CD14-positive monocyte (primary cell): ENCODE results near the gene TRIM9. TPM values are rescaled to one million over a fixed set of nuclear protein-coding genes. Genes with fewer than 3 reads are reported as not detected.

Experiments used
- DNase-seq, 3 donors: peaks; one replicate each; pipeline ENCODE4 v3.0.0-alpha.2; 2011 to 2022
- H2AFZ ChIP-seq: 2 replicates; pipeline ENCODE4 v1.6.0; 2012; ENCODE audit warnings: mild to moderate bottlenecking, low read depth, low read length, inconsistent platforms; ENCODE audit not compliant: insufficient read depth, poor library complexity, severe bottlenecking
- H3K27ac ChIP-seq, 2 donors: 1 replicate in 1 of 2; 2 replicates in 1 of 2; pipeline ENCODE4 v1.5.1; 2012 to 2013; ENCODE audit warnings: low read length in 2 of 2, control low read depth in 1 of 2, inconsistent platforms in 1 of 2, low read depth in 1 of 2, mild to moderate bottlenecking in 1 of 2
- H3K27me3 ChIP-seq, 2 donors: one replicate each; pipeline versions ENCODE4 v1.6.0 to v1.6.1; 2011 to 2013; ENCODE audit warnings: low read length in 2 of 2; ENCODE audit not compliant: control insufficient read depth in 2 of 2, insufficient read depth in 2 of 2
- H3K36me3 ChIP-seq, 2 donors: replicated peaks in 1 of 2; 1 replicate in 1 of 2; 2 replicates in 1 of 2; pipeline versions ENCODE4 v1.5.1 to v1.6.1; 2012 to 2013; ENCODE audit warnings: low read length in 2 of 2, control low read depth in 1 of 2, inconsistent platforms in 1 of 2, mild to moderate bottlenecking in 1 of 2; ENCODE audit not compliant: insufficient read depth in 2 of 2, control insufficient read depth in 1 of 2
- H3K4me1 ChIP-seq, 2 donors: 1 replicate in 1 of 2; 2 replicates in 1 of 2; pipeline versions ENCODE4 v1.5.1 to v1.6.1; 2012 to 2013; ENCODE audit warnings: low read length in 2 of 2, control low read depth in 1 of 2, inconsistent platforms in 1 of 2, mild to moderate bottlenecking in 1 of 2, moderate library complexity in 1 of 2; ENCODE audit not compliant: insufficient read depth in 2 of 2, control insufficient read depth in 1 of 2
- H3K4me2 ChIP-seq: replicated peaks from 2 replicates; pipeline ENCODE3; 2012; ENCODE audit warnings: low read length, moderate library complexity, mild to moderate bottlenecking; ENCODE audit not compliant: poor library complexity, severe bottlenecking; ENCODE audit errors: extremely low read depth
- H3K4me3 ChIP-seq, 3 experiments: fragments of 200-600 bp in 1 of 3; sonication (generic) in 1 of 3; replicated peaks in 1 of 3; 1 replicate in 2 of 3; 2 replicates in 1 of 3; pipeline ENCODE4 v1.5.1; 2011 to 2013; ENCODE audit warnings: low read length in 3 of 3, mild to moderate bottlenecking in 3 of 3, control low read depth in 2 of 3, low read depth in 2 of 3, inconsistent platforms in 1 of 3, moderate library complexity in 1 of 3
- H3K79me2 ChIP-seq: 2 replicates; pipeline ENCODE4 v1.6.0; 2012; ENCODE audit warnings: mild to moderate bottlenecking, control low read depth, inconsistent platforms, low read length, moderate library complexity; ENCODE audit not compliant: insufficient read depth
- H3K9ac ChIP-seq: 2 replicates; pipeline ENCODE4 v1.6.0; 2017; ENCODE audit warnings: low read length, mild to moderate bottlenecking; ENCODE audit not compliant: insufficient read depth, poor library complexity, severe bottlenecking
- H3K9me3 ChIP-seq, 2 donors: replicated peaks in 1 of 2; 1 replicate in 1 of 2; 2 replicates in 1 of 2; pipeline versions ENCODE4 v1.5.1 to v1.6.1; 2012 to 2013; ENCODE audit warnings: low read length in 2 of 2, control low read depth in 1 of 2; ENCODE audit not compliant: control insufficient read depth in 1 of 2, insufficient read depth in 1 of 2
- H4K20me1 ChIP-seq: 2 replicates; pipeline ENCODE4 v1.6.0; 2012; ENCODE audit warnings: mild to moderate bottlenecking, low read length, control low read depth, moderate library complexity; ENCODE audit not compliant: insufficient read depth
- H3K27ac Mint-ChIP-seq, 7 donors: one replicate each; pipeline ENCODE4 v1.8.0; 2020; ENCODE audit warnings: mild to moderate bottlenecking in 7 of 7, mixed read lengths in 7 of 7, moderate library complexity in 6 of 7, inconsistent platforms in 2 of 7
- H3K27me3 Mint-ChIP-seq, 3 donors: one replicate each; pipeline ENCODE4 v1.8.0; 2021 to 2022; ENCODE audit warnings: low read depth in 3 of 3, mild to moderate bottlenecking in 3 of 3, mixed read lengths in 3 of 3, moderate library complexity in 3 of 3, inconsistent platforms in 1 of 3
- H3K36me3 Mint-ChIP-seq, 2 donors: one replicate each; pipeline ENCODE4 v1.8.0; 2020; ENCODE audit warnings: mixed read lengths in 2 of 2, inconsistent platforms in 1 of 2, mild to moderate bottlenecking in 1 of 2
- H3K4me1 Mint-ChIP-seq: one replicate; pipeline ENCODE4 v1.8.0; 2020; ENCODE audit warnings: mild to moderate bottlenecking, mixed read lengths
- H3K4me3 Mint-ChIP-seq, 2 donors: one replicate each; pipeline ENCODE4 v1.8.0; 2020; ENCODE audit warnings: mild to moderate bottlenecking in 2 of 2, mixed read lengths in 2 of 2, moderate library complexity in 1 of 2
- H3K9me3 Mint-ChIP-seq, 7 donors: one replicate each; pipeline ENCODE4 v1.8.0; 2020 to 2022; ENCODE audit warnings: mixed read lengths in 7 of 7, mild to moderate bottlenecking in 6 of 7, moderate library complexity in 6 of 7, inconsistent platforms in 2 of 7
- CTCF ChIP-seq: fragments of 200-600 bp; IDR thresholded peaks from one replicate; pipeline ENCODE4 v1.8.0; 2022; ENCODE audit warnings: antibody characterized with exemption, mild to moderate bottlenecking
- WGBS: methylation state at CpG from one replicate; pipeline ENCODE4 v1.1.5; 2013; ENCODE audit warnings: missing lambda C conversion rate; ENCODE audit not compliant: insufficient coverage; 5-methylcytosine and 5-hydroxymethylcytosine counted together
- intact Hi-C, 2 donors: fragments of 100-400 bp; cut with micrococcal nuclease; formaldehyde crosslinking; loops; one replicate each; pipeline versions ENCODE4 v1.15.0 to v1.15.1; 2023
- polyA plus RNA-seq, 3 donors: library from polyadenylated mRNA; depleted of rRNA in 1 of 3; unstranded in 2 of 3; stranded (reverse) in 1 of 3; fragments of 300-500 nt in 2 of 3; fragments of >200 nt in 1 of 3; fragmentation: Illumina TruSeq in 2 of 3; gene quantifications; 1 replicate in 2 of 3; 2 replicates in 1 of 3; pipeline ENCODE4 v1.2.3, GENCODE V29; 2012 to 2021

Gene TRIM9
- polyA plus RNA-seq, 3 donors: 0.01 TPM; not detected in 2

GRCh38 chr14:51041883-51042282, 53.0 kb downstream of the TRIM9 start:
- Histone ChIP-seq H3K27me3 (no peaks in the 10 kb centered on the region), H2AFZ (no peak overlapping the region), H3K4me3 (no peak overlapping the region), H3K79me2 (no peaks in the 10 kb centered on the region), H3K9me3 (no peaks in the 10 kb centered on the region), H3K27ac (no peak overlapping the region), H4K20me1 (no peaks in the 10 kb centered on the region), H3K4me1 (no peaks in the 10 kb centered on the region), H3K9ac (no peak overlapping the region), H3K4me2 (no peak overlapping the region), H3K36me3 (no peaks in the 10 kb centered on the region)
- intact Hi-C loops: no loop called here
- 40% methylated on average over 2 of the region's 5 CpGs for WGBS
- Mint-ChIP-seq H3K4me1 (peaks cover 4% of the 10 kb centered on the region), H3K4me3 (no peak overlapping the region), H3K27ac (no peak overlapping the region), H3K27me3 (peaks cover 0 to 3% (median 1%) of the 10 kb centered on the region in 3 donors), H3K9me3 (no peaks in the 10 kb centered on the region), H3K36me3 (no peaks in the 10 kb centered on the region)
- no peak for DNase-seq
- no peak for TF ChIP-seq CTCF

GRCh38 chr14:51041108-51041531, 53.8 kb downstream of the TRIM9 start:
- H3K27me3 ChIP-seq: no peaks in the 10 kb centered on the region
- intact Hi-C loops: no loop called here
- no peaks in the 10 kb centered on the region for H3K9me3 ChIP-seq
- Mint-ChIP-seq H3K4me1 (peaks cover 4% of the 10 kb centered on the region), H3K36me3 (no peaks in the 10 kb centered on the region), H3K27me3 (peaks cover 0 to 3% (median 1%) of the 10 kb centered on the region in 3 donors), H3K9me3 (no peaks in the 10 kb centered on the region), H3K27ac (no peak overlapping the region), H3K4me3 (no peak overlapping the region)
- no peak overlapping the region for H3K4me3 ChIP-seq
- no peak for DNase-seq
- H3K4me1 ChIP-seq: no peaks in the 10 kb centered on the region
- WGBS: 100% methylated on average over 2 of the region's 5 CpGs
- no peaks in the 10 kb centered on the region for H3K36me3 ChIP-seq
- no peak overlapping the region for H3K4me2 ChIP-seq
- no peak overlapping the region for H3K9ac ChIP-seq
- no peak overlapping the region for H2AFZ ChIP-seq
- TF ChIP-seq CTCF: no peak
- H4K20me1 ChIP-seq: no peaks in the 10 kb centered on the region
- H3K79me2 ChIP-seq: no peaks in the 10 kb centered on the region
- no peak overlapping the region for H3K27ac ChIP-seq
